Uterus (tissue), 4 donors: ENCODE results near the gene NRDC. TPM values are rescaled to one million over a fixed set of nuclear protein-coding genes. Genes with fewer than 3 reads are reported as not detected.
"Not testable (repeated sequence)": the region's sequence is repeated elsewhere in the genome, so short reads cannot be mapped to it uniquely, and the experiment has no call there.

ENCODE experiments used
- DNase-seq, 2 donors: peaks; one replicate each; pipeline ENCODE4 v3.0.0-alpha.2; 2019 to 2020
- H3K27ac ChIP-seq, 2 donors: fragments of 200-600 bp; sonication (generic); 1 replicate in 1 of 2; 2 replicates in 1 of 2; pipeline ENCODE4 v1.5.1; 2016 to 2018
- H3K27me3 ChIP-seq, 2 donors: fragments of 200-600 bp; sonication (generic); one replicate each; pipeline ENCODE4 v1.5.1; 2018 to 2019; ENCODE audit warnings: control low read depth in 1 of 2
- H3K36me3 ChIP-seq, 2 donors: fragments of 200-600 bp; sonication (generic); one replicate each; pipeline ENCODE4 v1.5.1; 2019; ENCODE audit warnings: control low read depth in 1 of 2
- H3K4me1 ChIP-seq, 2 donors: fragments of 200-600 bp; sonication (generic); one replicate each; pipeline ENCODE4 v1.5.1; 2018 to 2019; ENCODE audit warnings: control low read depth in 1 of 2
- H3K4me3 ChIP-seq, 2 donors: fragments of 200-600 bp; sonication (generic); 1 replicate in 1 of 2; 2 replicates in 1 of 2; pipeline ENCODE4 v1.5.1; 2018 to 2019; ENCODE audit warnings: mild to moderate bottlenecking in 1 of 2
- H3K9me3 ChIP-seq, 2 donors: fragments of 200-600 bp; sonication (generic); one replicate each; pipeline ENCODE4 v1.5.1; 2019; ENCODE audit warnings: control low read depth in 1 of 2
- POLR2A ChIP-seq, 2 donors: fragments of 450-650 bp; IDR thresholded peaks; one replicate each; pipeline ENCODE4 v1.6.1; 2016; ENCODE audit warnings: antibody characterized with exemption in 2 of 2, mild to moderate bottlenecking in 1 of 2, moderate library complexity in 1 of 2
- intact Hi-C: fragments of 100-400 bp; cut with DNase I; formaldehyde crosslinking; loops from one replicate; pipeline ENCODE4 v1.15.1; 2023; ENCODE audit warnings: low total_unique reads
- total RNA-seq, 4 donors: library from RNA; depleted of rRNA in 3 of 4; stranded (reverse); fragments of >200 nt in 3 of 4; gene quantifications; one replicate each; pipeline versions ENCODE4 v1.1.0 to v1.2.4, GENCODE V29; 2014 to 2023
- TF ChIP-seq, protein P1 (sequence below), 4 experiments: fragments of 200-600 bp in 2 of 4; fragments of 450-650 bp in 2 of 4; sonication (generic) in 2 of 4; IDR thresholded peaks; one replicate each; pipeline ENCODE4 v1.5.1; 2016 to 2019; ENCODE audit warnings: antibody characterized with exemption in 4 of 4, mild to moderate bottlenecking in 2 of 4, moderate library complexity in 1 of 4
- donor health status: DM: yes; HTN: yes; CAD: no.

Gene NRDC
- total RNA-seq, 4 donors from 2014 or later = 35.1 to 145 (median 75.6) TPM

DNA sequence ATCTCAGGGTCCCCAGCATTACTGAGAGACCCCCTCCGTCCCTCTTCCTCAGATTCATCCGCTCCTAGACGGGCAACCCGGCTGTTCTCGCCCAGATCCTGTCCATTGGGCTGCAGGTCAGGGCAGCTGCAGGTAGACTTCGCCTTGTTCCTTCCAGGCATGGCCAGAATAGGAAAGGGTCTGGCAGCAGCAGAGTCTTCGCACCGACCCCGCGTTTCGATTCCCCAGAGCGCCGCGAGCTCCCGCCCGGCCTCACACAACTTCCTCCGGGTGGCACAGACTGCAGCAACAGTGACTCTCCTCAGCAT, 265 bp downstream of the NRDC start:
- no peak for DNase-seq

DNA sequence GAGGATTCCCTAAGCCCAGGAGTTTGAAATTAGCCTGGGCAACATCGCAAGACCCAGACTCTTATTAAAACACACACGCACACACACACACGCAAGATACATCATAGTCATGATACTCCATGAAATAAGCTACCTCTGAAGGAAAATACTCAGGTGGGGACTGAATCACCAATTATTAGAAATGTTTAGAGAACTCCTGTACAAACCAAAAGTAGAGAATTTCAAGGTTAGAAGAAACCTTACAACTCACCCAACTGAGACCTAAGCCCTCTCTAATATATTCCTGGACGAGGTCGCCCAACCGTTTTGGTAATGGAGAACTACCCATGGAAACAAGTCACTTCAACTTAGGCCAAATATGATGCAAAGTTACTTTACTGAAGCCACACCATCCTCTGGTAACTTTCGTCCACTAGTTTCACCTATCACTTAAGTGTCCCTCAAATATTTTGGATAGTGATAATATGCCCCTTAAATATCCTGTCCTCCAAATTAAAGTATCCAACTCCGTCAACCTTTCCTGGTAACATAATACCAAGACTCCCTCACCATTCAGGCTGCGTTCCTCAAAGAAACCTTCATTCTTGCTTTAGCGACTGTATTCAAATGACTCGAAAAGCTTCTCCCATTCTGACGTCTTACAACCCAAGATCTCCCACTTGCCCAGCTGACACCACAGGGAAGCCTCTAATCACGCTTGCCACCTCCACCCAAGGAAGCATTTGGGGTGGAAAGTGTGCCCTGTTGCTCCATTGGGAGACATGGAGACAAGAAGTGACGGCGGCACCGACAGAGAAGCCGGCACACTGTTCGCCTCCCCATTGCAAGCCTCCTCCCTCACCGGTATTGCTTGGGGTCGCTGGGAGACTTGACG, 856 bp downstream of the NRDC start:
- Histone ChIP-seq H3K4me1 (peaks cover 0 to 8% of the 10 kb centered on the region in 2 donors), H3K4me3 (peak overlapping the region; percentile 72 to 90), H3K36me3 (no peaks in the 10 kb centered on the region), H3K27me3 (no peaks in the 10 kb centered on the region), H3K9me3 (no peaks in the 10 kb centered on the region), H3K27ac (peak overlapping the region; percentile 90 to 95)
- TF ChIP-seq, protein P1, sequence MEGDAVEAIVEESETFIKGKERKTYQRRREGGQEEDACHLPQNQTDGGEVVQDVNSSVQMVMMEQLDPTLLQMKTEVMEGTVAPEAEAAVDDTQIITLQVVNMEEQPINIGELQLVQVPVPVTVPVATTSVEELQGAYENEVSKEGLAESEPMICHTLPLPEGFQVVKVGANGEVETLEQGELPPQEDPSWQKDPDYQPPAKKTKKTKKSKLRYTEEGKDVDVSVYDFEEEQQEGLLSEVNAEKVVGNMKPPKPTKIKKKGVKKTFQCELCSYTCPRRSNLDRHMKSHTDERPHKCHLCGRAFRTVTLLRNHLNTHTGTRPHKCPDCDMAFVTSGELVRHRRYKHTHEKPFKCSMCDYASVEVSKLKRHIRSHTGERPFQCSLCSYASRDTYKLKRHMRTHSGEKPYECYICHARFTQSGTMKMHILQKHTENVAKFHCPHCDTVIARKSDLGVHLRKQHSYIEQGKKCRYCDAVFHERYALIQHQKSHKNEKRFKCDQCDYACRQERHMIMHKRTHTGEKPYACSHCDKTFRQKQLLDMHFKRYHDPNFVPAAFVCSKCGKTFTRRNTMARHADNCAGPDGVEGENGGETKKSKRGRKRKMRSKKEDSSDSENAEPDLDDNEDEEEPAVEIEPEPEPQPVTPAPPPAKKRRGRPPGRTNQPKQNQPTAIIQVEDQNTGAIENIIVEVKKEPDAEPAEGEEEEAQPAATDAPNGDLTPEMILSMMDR (IDR thresholded peaks at IDR 0.05) = no peak
- no peak for TF ChIP-seq POLR2A (IDR thresholded peaks at IDR 0.05)
- DNase-seq = no peak
- intact Hi-C loops = no loop called here

More for the DNA sequence above, 265 bp downstream of the NRDC start:
- peak overlapping the region; percentile 72 to 90 for H3K4me3 ChIP-seq
- TF ChIP-seq, protein P1 (IDR thresholded peaks at IDR 0.05) = no peak
- no peak for TF ChIP-seq POLR2A (IDR thresholded peaks at IDR 0.05)
- H3K27ac ChIP-seq = peak overlapping the region; percentile 90 to 95
- no peaks in the 10 kb centered on the region for H3K9me3 ChIP-seq
- intact Hi-C loops = no loop called here
- H3K27me3 ChIP-seq = no peaks in the 10 kb centered on the region
- H3K4me1 ChIP-seq = peaks cover 0 to 8% of the 10 kb centered on the region in 2 donors
- H3K36me3 ChIP-seq = no peaks in the 10 kb centered on the region

DNA sequence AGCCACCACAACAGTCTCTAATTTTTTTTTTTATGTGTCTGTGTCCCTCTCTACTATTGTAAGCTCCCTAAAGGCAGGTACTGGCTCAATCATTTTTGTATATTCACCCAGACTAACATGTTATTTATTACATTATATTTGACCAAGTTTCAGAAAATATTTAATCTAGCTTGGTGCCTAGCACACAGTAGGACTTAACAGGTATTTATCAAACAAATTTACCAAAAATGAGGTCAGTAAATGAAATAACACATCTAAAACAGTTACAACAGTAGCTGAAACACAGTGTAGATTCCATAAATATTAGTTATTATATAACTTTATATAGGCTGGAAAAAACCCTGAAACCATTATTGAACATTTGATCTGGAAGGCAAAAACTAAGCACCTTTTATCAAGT, 2.7 kb downstream of the NRDC start:
- Histone ChIP-seq H3K36me3 (no peaks in the 10 kb centered on the region), H3K27ac (no peak overlapping the region), H3K4me3 (no peak overlapping the region), H3K4me1 (peaks cover 0 to 8% of the 10 kb centered on the region in 2 donors), H3K27me3 (no peaks in the 10 kb centered on the region), H3K9me3 (no peaks in the 10 kb centered on the region)
- TF ChIP-seq, protein P1 (IDR thresholded peaks at IDR 0.05) = no peak
- no peak for TF ChIP-seq POLR2A (IDR thresholded peaks at IDR 0.05)
- intact Hi-C loops = no loop called here
- DNase-seq = no peak

DNA sequence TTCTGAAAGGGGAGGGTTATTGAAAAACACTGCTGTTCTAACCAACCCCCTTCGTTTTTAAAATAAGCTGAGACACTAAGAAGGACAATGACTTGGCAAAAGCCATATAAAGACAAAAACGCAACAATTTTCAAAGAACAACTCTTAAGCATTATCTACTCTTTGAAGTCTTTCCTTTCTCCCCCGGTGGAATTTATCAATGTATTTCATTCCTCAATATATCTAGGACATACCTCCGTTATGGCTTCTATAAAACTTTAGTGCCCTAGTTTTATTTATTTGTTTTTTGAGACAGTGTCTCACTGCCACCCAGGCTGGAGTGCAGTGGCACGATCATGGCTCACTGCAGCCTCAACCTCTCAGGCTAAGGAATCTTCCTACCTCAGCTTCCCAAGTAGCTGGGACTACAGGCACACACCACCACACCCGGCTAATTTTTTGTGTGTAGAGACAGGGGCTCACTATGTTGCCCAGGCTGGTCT, 3.2 kb downstream of the NRDC start:
- H3K27ac ChIP-seq = no peak overlapping the region
- TF ChIP-seq, protein P1 (IDR thresholded peaks at IDR 0.05) = no peak
- TF ChIP-seq POLR2A (IDR thresholded peaks at IDR 0.05) = no peak
- intact Hi-C loops = no loop called here
- no peak for DNase-seq
- H3K9me3 ChIP-seq = no peaks in the 10 kb centered on the region
- H3K27me3 ChIP-seq = no peaks in the 10 kb centered on the region
- no peaks in the 10 kb centered on the region for H3K36me3 ChIP-seq
- H3K4me3 ChIP-seq = no peak overlapping the region
- peaks cover 0 to 8% of the 10 kb centered on the region in 2 donors for H3K4me1 ChIP-seq

DNA sequence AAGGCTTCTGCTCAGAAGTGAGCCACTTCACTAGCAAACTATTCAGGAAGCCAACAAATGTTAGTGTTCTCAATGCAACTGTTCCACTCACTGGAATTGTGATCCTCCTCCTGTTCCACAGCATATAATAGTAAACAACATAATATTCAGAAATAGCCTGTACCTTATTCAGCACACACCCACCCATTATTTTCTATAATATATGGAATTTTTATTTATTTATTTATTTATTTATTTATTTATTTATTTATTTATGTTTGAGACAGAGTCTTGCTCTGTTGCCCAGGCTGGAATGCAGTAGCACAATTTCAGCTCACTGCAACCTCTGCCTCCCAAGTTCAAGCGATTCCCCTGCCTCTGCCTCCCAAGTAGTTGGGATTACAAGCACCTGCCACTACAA, 5.3 kb downstream of the NRDC start:
- H3K4me1 ChIP-seq, H3K27me3 ChIP-seq, H3K4me3 ChIP-seq, H3K27ac ChIP-seq, H3K36me3 ChIP-seq, intact Hi-C loops, H3K9me3 ChIP-seq, DNase-seq: not testable (repeated sequence)
